Stimulated activated CD4-positive, alpha-beta T cell treated with anti-CD3 and anti-CD28 coated beads, Interleukin-12 subunit alpha, Interleukin-12 subunit beta, amount 100 ng/mL, for 4 hours (primary cell): Measurements from ENCODE around the gene RNF121.

Source experiments
- DNase-seq: peaks from one replicate; pipeline ENCODE4 v3.0.0-alpha.2; 2020

The RNF121 gene

DNA sequence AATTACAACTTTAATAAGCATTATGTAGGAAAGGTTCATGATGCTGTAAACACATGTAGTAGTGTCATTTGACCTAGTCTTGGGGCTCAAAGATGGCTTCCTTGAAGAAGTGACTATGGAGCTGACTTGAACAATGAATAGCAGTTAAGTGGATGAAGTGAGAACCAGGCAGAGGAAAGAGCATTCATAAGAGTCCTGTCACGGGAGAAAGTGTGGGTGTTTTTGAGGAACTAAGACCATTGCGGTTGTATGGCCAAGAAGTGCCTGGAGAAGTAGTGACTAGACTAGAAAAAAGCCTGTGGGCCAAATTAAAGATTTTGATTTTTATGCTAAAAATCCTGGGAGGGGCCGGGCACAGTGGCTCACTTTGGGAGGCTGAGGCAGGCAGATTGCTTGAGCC lies 62.6 kb downstream of the RNF121 start:
- DNase-seq, result no peak

DNA sequence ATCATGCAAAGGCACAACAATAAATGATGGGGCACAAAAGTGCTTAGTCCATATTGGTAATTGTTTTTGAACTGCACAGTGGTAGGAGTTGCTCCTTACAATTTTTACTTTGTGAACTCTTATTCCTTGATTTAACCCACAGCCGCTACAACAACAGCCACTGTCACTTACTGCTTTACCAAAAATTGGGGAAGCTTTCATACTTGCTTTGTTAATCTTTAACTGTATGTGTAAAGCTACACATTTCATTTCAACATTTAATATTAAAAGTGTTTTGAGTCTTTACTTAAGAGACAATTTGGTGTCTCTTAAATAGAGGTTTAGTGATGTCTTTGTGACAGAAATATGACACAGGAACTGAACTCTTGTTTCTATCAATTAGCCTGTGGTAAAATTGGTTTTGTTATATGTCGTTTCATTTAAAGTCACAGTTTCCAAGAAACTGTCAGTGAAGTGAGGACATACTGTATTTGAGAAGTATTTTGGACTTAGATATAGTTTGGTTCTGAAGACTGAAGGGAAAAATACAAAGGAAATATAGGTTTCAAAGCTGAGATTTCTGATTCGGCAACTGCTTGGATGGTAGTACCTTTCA lies 63.4 kb downstream of the RNF121 start:
- DNase-seq, result no peak

DNA sequence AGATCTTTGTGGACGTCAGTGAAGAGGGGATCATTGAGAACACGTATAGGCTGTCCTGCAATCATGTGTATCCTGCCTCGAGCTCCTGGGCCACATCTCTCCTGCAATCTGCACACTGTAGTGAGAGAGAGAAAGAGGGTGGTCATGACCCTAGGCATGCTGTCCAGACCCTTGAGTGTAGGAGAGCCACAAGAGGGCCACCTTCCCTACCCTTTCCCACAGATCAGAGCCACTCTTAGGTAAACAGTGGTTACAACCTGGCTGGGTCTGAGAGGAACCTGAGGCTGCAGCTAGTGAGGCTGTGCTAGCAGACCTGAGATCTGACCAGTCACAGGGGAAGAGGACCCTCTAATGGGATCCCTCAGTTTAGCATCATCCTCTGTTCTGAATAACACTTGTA lies 65.9 kb downstream of the RNF121 start:
- DNase-seq, result no peak

- no peak for DNase-seq
These were observed 67.0 kb downstream of the RNF121 start for GRCh38 chr11:71995726-71996291.

- DNase-seq, result no peak
These were observed 67.7 kb downstream of the RNF121 start for GRCh38 chr11:71996517-71996916.

DNA sequence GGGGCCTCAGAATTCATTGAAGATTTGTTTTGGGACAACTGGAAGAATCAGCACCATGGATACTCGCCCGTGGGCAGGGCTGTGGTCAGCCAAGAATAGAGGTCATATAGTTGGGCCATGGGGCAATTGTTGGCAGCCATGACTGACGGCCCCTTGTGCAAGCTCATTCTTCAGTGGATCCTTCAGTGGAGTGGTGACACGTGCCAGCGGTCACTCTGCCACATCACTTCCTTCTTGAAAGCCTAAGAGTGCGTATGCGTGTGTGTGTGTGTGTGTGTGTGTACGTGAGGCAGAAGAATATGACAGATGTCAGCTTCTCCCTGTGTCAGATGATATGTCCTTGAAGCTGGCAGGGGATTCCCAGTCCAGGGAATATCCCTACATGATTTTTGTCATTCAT lies 68.1 kb downstream of the RNF121 start:
- DNase-seq, result no peak

GRCh38 chr11:71997594-71997993 lies 68.7 kb downstream of the RNF121 start:
- DNase-seq, result no peak

DNA sequence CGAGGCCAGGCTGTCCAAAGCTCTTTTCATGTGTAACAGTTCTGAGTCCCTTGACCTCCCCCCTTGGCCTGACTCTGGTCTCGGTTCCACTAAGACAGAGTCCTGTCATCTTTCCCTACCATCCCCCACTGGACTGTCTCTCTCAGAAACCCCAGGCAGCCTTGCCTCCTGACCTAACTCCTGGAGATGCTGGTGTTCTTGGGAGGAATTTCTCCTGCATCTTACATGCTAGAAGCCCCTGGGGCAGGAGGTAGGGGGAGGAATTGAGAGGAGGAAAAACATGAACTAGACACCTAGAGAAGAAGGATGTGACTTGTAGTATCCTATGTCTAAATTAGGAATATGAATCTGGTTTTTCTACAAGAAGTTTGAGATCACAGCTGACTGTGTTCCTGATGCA lies 69.2 kb downstream of the RNF121 start:
- DNase-seq, result no peak

DNA sequence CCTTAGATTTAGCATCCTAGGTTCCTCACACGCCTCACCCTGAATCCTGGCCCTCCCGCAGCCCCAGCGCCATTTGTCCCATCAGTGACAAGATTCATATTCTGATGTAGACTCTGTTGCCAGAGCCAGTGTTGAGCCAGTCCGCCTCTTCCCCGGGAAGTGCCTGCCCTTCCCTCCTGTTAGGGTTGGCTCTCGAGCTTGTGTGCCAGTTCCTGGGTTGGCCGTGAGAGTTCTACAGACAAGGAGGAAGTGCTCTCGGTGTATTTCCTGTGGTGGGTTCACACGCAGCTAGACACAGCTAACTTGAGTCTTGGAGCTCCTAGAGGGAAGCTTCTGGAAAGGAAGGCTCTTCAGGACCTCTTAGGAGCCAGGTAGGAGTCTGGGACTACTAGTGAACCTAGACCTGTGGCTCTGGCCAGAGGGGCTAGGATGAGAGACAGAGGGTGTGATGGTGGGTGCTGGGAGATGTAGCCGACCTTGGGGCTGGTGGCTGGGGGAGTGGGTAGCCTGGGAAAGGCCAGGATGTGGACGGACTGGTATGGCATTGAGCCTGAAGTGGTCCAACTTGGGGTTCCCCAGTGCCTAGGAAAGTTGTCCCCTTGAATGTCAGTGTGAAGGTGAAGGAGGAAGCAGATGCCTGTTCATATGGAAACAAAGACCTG lies 69.9 kb downstream of the RNF121 start, which contains the start of gene IL18BP:
IL18BP (plus strand) TSS at position 261 of the 662 bp plus-strand sequence. CDS start 1,076 bp downstream, outside the sequence.
- no peak for DNase-seq

GRCh38 chr11:71999362-71999761 lies 70.5 kb downstream of the RNF121 start:
- no peak for DNase-seq

DNA sequence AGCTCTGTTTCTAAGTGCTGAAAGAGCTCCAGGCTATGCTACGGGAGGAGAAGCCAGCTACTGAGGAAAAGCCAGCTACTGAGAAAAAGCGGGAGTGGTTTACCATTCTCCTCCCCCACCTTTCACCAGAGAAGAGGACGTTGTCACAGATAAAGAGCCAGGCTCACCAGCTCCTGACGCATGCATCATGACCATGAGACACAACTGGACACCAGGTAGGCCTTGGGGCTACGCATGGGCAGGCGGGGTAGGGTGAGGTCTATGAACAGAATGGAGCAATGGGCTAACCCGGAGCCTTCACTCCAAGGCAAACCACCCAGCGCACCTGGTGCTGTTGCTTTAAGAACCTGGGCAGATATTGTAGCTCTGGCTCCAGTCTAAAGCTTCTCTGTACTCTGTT lies 71.0 kb downstream of the RNF121 start:
- no peak for DNase-seq

- DNase-seq, result no peak
These were observed 71.5 kb downstream of the RNF121 start for GRCh38 chr11:72000202-72000867.

DNA sequence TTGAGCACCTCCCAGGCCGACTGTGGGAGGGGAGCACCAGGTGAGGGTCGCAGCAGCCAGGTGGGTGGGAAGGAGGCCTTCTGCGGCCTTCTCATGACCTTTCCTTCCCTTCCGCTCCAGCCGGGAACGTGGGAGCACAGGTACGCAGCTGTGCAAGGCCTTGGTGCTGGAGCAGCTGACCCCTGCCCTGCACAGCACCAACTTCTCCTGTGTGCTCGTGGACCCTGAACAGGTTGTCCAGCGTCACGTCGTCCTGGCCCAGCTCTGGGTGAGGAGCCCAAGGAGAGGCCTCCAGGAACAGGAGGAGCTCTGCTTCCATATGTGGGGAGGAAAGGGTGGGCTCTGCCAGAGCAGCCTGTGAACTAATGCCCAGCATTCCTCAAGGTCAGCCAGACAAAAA lies 72.4 kb downstream of the RNF121 start:
- DNase-seq, result no peak

GRCh38 chr11:72001834-72002591 lies 73.2 kb downstream of the RNF121 start:
- no peak for DNase-seq

DNA sequence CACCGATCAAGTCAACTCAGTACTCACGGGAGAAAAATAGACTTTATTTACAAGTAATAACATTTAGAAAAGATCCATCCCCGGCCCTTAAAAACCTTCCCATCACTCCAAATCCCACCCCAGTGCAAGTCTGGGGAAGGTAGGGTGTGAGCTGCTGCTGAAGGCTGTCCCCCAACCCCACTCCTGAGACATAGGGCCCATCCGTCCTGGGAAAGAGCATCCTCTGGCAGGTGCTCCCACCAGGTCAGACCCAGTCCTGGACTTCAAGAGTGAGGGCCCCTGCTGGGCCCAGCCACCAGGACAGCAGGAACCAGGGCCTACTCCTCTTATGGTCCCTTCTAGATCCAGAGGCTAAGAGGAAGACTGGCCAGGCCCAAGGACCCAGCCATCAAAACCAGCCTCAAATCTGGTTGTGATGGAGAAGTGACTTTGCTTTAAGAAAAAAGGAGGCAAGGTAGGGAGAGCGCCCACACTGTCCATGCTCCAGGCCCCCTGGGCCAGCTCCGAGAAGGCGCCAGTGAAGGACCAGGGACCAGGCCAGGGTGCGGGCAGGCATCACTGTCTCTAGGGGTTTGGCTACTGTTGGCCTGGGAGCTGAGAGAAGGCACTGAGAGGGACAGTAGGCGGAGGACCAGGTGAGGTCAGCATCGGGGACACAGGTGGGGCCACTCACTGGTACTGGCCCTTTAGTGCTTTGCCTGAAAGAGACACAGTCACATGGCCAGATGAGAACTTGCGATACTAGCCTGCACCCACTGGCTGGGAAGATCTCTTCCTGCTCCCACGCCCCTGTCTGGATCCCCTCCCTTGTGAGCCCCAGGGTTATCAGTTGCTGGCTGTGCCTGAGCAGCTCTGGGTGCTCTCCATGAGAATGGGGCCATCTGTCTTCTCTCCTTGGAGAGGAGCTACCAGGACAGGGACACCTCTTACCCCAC lies 74.3 kb downstream of the RNF121 start:
- DNase-seq, result no peak

GRCh38 chr11:72003776-72004171 lies 74.9 kb downstream of the RNF121 start:
- DNase-seq, result no peak

- DNase-seq, result no peak
These were observed 75.9 kb downstream of the RNF121 start for GRCh38 chr11:72004515-72005346.

DNA sequence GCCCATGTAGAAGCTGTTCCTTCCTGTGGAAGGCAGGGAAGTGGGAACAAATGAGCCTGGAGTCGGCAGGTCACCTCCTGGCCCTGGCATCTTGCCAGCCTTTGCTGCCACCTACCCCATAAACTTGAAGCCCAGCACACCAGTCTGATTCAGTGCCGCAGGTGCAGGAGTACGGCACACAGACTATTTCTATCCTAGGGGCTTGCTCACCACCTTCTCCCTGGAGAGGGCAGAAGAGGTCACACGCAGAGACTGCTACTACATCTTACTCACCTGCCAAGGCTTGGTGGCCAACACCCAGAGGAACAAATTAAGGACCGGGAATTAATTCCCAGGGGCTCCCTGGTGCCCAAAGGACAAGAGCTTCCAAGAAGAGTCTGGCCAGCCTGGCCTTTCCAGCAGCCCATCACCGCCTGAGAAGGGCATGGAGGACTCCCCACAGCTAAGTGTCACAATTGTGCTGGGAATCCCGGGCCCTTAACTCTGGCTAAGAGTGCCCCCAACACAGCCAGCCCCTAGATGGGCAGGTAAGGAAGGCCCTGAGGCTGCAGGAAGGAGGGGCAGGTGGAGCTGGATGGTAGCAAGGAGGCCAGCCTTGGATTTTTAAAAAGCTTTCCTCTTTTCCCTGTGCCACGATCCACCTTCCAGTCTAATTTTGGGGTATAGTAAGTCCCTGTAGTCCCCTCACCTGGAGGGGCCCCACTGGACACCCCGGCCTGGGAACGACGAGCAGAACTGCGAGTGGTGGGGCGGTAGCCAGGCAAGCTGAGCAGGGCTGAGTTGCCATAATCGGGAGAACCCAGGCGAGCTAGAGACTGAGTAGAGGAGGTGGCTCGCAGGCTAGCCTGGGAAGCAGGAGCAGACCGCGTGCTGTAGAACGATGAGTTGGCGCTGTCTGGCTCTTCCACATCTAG lies 76.8 kb downstream of the RNF121 start:
- DNase-seq, result no peak

DNA sequence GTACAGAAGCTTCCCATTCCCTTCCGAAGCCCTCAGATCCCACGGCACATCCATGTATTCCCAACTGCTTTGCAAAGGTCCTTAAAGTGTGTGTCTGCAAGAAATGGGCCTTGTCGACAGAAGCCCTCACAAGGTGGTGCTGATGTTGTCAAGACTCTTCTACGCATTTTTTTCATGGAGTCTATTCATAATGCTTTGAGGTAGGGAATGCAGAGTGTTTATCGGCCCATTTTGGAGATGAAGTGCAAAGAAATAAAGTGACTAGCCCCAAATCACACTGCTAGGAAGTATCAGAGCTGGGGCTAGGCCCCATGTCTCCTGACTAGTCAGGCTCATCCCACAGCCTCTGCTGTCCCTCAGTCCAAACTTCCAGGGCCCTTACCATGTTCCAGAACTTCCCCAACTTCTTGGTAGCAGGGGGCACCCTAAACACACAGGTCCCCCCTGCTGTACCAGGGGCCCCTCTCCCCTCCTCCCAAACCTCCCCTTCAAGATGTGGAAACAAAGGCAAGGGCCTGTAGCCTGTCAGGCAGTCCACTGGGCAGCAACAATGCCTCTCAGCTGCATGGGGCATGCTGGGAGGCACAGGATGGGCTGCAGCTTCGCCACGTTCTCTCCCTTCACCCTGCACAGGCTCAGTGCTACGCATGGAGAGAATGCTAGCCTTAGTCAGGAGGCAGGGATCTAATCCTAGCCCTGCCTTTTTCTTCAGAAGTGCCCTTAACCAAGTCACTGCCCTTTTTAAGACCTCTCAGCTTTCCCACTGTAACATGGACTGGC lies 77.7 kb downstream of the RNF121 start:
- no peak for DNase-seq
